GM21529 (cell line): Measurements from ENCODE around the gene LILRA5.
"Not testable (repeated sequence)": the region's sequence is repeated elsewhere in the genome, so short reads cannot be mapped to it uniquely, and the experiment has no call there.

Experiments used
- ATAC-seq: cut with Tn5 transposase; IDR thresholded peaks from one replicate; pipeline ENCODE4 v1.9.1; 2021; ENCODE audit not compliant: unreplicated experiment

The LILRA5 gene

DNA sequence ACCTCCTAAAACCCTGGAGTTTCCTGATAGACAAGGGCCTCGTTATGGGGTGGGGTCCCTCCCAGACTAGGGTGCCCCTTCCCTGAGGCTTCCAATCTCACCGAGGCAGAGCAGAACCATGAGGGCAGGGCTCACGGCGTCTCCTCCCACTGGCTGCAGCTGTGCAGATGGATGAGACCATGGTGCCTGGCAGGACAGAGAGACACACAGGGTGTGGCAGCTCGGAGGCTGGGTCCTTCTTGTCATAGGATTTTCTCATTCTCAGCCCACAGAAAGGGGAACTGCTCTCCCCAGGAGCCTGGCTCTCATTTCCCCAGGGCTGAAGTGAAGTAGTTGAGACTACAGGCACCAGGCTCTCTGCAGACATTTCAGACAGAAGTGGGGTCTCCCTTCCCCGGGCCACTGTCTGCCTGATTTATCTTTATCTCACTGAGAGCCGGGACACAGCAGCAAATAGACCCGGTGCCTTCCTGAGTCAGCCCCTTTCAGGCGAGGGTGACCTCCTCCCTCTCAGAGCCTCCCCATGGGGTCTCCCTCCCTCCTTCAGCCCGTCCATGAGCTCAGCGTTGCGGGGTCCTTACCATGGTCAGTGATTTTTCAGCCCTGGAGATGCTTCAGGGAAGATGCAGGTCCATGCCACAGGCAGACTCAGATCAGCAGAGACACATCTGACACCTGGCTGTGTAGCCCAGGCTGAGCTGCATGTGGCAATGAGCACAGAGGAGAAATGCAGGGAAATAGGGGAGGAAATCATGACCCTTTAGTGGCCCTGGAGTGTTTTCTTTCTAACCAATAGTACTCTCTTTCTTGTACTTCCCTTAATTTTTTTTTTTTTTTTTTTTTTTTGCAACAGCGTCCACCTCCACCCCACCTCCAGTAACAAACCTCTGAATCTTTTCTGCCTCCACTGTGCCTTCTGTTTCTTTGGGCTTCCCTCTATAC is at the start of gene LILRA5:
LILRA5 (minus strand) TSS at position 731 of the 942 bp plus-strand sequence; CDS start at position 584, 147 bp downstream.
- ATAC-seq, result no peak

DNA sequence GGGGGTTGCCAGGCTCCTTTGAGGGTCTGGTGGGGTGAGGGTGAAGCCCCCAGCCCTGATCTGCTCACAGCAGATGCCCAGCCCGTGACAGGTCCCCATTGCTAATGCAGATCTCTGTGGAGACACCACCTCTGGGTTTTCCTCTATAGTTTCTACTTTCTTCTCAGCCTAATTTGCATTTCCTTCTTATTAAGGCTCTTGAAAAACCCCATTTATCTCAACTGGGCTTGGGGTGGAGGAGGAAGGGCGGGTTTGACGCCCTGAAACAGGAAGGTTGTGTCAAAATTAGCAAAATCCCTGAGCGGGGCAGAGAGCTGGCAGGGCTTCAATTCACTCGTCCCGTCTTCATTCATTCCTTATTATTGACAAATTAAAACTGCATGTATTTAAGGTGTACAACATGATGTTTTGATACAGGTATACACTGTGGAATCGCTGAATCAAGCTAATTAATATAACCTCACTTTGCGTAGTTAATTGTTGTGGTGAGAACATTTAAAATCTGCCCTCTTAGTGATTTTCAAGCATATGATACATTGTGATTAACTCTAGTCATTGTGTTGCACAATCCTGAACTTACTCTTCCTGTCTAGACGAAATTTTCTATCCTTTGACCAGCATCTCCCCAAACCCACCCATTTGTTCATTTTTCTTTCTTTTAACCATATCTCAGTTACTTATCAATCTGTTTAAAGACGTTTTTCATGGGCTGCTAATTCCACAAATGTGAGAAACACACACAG is 48.9 kb upstream of the LILRA5 start:
- not testable (repeated sequence) for ATAC-seq

DNA sequence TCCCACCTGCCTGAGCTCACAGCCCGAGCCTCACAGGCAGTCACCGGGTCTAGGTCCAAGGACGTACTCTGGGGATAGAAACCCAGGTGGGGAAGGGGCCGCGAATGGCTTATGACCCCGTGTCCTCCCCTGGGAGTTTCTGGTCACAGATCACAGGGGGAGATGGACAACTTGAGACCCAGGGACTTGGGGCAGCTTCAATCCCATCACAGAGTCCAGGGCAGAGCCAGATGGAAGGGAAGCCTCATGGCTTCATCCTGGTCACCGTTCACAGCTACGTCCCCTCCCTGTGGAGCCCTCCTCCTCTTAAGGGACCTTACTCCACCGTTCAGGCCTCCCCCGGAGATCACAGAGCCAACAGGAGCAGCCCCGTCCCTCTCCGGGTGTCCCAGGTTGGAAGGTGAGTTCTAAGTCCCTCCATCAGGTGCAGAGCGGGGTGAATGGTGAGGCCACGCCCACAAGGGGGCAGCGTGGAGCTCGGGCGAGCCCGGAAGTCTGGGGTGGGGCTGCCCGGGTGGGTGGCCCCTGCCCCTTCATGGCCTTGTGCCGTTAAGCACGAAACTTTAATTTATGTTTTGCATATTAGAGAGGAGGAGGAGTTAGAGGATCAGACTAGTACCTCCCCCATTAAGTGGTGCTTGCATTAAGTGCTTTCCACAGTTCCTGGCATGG is 46.3 kb upstream of the LILRA5 start:
- peak; percentile 65 for ATAC-seq

DNA sequence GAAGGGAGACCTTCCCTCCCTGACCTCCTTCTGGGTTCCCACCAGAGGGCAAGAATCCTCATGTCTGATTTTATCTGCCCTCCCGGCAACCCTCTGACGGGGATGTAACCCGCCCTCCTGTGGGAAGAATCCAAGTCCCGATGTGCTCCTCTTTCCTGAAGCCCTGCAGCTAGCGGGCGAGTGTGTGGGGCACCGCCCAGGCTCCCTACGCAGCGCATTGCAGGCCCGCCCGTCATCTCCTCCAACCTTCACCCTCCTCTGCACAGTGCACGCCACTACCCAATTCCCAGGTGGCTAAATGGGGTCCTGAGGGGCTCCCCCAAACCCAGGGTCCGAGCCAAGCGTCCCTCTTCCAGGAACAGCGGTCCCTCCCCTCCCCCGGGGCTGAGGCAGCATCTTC is 44.4 kb upstream of the LILRA5 start:
- ATAC-seq, result no peak

DNA sequence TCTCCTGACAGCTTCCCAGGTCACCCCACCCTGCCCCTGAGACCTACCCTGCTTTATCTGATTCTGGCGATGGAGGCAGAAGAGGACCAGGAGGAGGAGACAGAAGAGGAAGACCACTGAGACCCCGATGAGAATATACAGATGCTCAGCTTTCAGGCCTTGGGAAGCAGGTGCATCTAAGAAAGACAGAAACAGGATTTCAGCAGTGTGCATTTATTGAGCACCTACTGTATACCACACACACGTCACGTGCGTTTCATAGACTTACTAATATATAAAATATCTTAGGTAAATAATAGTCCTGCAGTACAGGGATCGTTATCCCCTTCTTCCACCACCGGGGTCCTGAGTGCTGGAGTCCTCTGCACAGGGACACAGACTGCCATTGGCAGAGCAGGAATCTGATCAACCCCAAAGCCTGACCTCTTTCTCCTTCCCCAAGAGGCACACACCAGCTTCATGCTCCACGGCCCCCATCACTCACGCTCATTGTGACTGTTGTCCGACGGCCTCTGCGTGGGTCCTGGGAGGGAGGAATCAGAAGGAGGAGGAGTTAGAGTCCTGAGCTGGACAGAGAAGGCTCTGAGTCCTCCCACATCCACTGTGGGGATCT is 43.6 kb upstream of the LILRA5 start:
- no peak for ATAC-seq

DNA sequence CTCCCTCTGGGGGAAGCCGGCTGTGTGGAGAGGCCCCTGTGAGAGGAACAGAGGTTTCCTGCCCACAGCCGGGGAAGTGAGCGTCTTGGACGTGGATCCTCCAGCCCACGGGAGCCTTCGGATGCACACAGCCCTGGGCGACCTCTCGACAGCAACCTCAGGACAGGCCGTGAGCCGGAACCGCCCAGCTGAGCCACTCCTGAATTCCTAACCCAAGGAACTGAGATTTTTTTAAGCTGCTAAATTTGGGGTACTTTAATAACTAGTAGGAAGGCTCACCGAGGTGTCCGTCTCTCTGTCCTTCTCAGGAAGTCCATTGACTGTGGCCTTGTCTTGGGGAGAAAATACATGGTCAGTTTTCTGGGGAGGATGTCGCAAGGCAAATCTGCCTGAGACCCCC is 42.7 kb upstream of the LILRA5 start:
- no peak for ATAC-seq

DNA sequence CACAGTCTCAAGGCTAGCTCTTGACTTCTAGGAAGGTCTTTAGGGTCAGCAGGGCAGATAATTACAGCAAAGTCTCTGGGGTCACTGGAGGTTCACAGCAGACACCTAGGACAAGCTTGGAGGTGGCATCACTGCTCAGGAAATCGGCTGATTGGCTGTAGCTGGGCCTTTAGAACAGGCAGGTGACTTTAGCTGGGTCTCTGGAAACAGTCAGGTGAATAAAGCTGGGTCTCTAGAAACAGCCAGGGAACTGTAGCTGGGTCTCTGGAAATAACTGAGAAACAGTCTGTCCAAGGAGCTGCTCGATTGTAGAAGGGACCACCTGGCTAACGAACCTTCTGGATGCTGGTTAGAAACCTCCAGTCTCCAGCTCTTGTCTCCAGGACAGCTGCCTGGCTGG is 41.8 kb upstream of the LILRA5 start:
- ATAC-seq, result no peak

DNA sequence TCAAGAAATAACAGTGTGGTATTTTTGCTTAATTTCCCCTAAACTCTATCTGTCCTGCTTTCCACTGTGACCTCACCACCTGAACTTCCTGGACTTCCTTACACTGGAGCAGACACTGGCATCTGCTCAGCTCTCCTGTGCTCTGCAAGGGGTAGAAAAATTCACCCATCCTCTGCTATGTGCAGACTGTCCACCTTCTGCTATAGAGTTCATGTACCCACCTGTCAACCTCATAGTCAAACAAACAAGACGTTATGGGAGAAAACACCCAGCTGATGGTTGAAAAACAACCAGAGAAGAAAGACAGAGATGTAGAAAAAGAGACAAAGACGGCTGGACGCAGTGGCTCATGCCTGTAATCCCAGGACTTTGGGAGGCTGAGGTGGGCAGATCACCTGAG is 39.6 kb upstream of the LILRA5 start:
- ATAC-seq, result no peak

DNA sequence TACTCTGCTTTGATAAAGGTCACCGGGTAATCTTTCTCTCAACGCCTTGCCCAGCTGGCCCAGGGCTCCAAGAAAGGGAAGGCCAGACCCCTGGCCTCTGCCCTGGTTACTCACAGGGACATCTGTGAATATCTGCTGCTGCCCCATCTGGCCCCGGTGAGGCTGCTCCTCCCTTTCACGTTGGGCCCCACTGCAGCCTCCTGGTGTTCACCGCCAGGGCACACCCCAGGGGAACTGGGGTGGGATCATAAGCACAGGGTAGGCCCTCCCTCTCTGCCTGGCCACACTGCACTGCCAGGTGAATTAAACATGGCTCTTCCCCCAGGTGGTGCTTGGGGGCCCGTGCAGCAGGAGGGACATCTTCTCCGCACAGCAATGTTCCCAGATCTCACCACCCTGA is 39.1 kb upstream of the LILRA5 start:
- no peak for ATAC-seq

DNA sequence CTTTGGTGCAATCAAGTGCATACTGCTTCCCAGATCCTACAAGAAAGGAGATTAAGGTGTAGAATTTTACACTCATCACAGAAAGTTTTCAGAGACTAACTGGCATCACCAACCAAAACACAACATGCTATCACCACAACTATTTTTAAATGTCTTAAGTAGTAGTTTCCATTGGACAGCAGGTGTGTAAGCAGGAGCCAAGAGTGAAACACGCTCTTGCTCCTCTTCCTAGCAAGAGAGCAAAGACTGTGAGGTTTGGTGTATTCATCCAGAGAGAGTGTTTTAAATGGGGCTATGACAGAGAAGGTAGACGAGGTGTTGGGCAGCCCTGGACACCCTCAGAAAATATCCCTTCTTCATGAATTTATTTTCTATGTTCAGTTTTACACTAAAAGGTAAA is 38.5 kb upstream of the LILRA5 start:
- no peak for ATAC-seq

DNA sequence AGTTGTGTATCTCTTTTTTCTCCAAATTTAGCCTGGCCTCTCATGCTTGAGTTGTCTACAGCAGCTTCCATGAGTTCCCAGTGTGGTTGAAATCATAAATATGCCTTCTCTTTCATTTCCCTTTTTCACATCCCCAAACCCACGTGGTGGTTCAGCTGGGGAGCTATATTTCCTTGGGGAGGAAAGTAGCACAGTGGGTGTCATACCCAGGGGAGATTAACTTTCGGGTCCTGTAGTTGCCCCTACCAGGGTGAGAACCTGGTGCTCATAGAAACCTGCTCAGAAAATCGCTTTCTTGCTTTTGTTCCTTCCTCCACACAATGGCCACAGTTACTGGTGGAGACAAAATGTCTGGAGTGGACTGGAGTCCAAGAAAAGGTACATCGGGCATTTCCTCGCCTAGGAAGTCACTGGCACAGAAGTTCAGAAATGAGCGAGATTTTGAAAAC is 33.0 kb upstream of the LILRA5 start:
- ATAC-seq, result no peak

DNA sequence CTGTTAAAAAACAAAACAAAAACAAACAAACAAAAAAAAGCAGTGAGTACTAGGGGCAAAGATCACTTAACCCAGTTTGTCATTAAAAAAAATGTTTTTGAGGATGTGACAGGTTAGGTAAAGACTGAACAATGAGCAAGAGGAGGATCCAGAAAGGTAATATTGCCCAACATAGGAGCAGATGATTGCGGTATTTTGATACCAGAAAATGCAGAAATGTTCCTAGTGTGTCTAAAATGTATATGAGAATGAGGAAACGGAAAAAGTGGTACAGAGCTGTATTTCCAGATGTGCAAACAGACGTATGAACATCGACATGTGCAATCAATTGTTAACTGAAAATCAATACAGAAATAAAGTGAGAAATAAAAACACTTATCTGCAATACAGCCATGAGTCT is 30.9 kb upstream of the LILRA5 start:
- ATAC-seq, result no peak

DNA sequence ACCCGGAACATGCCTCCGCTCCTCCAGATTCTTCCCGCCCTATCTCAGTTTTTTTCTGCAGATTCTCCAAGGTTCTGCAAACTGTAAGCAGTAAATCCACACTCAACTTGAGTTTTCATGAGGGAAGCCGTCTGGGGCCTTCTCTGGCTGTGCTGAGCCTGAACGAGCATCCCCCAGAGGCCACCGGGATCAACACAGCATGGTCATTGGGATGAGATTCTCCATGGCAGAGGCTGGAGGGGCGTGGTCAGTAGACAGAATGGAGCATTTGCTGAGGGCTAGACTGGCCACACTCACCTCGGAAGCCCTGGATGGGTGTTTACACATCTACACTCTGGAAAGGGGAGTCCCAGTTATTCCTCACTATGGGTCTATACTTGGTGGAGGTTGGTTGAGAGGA is 28.3 kb upstream of the LILRA5 start:
- no peak for ATAC-seq

DNA sequence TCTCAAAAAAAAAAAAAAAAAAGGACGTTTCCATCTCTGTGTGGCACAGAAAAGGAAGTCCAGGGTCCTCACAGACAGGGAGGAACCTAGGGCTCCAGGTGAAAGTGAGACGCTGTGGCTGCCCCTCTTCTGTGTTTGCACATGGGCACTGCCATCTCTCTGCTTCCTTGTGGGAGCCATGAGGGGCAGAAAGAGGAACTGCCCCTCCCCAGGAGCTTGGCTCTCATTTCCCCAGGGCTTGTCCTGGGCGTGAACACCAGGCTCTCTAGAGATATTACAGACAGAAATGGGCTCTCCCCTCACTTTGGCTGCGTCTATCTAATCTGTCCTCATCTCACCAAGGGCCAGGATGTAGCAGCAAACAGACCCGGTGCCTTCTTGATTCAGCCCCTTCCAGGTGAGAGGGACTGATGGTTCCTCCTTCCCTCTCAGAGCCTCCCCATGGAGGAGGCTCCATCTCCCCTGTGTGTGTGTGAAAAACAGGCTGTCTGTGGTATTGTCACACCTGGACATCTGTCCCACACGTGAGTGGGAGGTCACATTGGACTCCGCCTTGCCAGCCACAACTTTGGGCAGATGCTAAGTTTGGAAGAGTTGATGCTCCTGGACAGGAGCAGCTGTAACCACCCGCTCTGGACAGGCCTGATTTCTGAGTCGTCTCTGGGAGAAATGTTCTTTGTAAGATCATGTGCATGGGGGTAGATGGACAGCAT is 26.8 kb upstream of the LILRA5 start:
- no peak for ATAC-seq

DNA sequence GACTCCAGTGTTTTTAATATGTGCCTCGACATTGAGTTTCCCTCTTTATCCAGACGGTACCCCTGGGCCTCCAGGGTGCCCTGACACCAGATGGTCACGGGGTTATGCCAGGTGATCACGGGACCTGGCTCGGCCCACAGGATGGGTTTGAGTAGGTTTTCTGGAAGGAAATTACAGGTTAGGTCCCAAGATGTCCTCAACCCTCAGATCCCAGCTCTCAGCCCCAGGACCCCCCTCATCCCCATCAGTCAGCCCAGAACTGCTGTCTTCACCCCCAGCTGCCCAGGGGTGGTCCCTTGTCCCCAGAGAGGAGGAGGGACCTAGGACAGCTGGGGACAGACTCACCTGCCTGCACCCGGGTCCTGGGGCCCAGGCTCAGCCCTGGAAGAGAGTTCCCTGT is 25.6 kb upstream of the LILRA5 start:
- ATAC-seq, result no peak

DNA sequence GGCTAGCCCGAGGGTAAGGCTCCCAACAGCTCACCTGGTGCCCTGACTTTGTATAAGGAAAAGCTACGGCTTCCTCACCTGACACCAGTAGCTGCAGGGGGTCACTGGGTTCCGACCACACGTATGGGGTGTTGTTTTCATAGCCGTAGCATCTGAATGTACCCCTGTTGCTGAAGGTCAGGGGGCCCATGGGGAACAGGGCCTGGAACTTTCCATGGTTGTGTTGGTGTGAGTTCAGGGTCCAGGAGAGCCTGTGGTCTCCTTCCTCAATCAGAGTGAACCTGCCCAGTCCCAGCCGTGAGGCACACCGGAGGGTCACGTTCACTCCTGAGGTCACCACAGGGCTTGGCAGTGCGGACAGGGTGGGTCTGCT is 24.9 kb upstream of the LILRA5 start:
- ATAC-seq, result no peak

DNA sequence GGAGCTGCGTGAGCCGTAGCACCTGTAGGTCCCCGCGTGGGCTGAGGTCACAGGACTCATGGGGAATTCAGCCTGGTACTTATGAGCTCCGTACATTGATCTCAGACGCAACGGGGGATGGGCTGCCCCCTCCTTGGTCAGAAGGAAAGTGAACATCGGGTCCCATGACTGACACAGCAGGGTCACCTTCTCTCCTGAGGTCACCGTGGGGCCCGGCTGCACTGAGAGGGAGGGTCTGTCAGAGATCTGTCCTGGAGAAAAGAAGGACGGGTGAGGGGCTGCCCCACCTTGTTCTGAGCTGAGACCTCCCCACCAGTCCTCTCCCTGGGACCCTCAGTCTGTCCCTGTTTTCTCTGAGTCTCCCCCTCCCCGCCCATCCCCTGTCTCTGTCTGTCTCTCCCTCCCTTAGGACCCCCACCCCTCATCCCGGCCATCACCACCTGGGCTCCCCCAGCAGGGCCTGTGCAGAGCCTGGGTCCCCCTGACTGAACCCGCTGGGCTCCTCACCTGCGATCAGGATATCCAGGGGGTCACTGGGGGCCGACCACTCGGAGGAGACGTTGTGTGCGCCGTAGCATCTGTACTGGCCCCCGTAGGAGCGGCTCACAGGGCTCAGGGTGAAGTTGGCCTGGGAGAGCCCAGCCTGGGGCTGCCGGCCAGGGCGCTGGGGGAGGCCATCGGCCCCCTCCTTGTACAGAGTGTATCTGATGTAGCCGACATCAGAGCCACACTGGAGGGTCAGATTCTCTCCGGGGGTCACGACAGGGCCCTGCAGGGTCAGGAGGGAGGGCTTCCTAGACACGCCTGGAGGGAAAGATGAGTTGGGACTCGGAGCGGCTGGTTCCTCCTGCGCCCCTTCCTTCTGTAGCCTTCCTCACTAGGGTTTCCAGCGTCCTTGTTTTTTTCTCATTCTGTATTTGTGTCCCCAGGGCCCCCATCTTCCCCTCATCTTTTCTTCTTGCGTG is 24.2 kb upstream of the LILRA5 start:
- ATAC-seq, result no peak

DNA sequence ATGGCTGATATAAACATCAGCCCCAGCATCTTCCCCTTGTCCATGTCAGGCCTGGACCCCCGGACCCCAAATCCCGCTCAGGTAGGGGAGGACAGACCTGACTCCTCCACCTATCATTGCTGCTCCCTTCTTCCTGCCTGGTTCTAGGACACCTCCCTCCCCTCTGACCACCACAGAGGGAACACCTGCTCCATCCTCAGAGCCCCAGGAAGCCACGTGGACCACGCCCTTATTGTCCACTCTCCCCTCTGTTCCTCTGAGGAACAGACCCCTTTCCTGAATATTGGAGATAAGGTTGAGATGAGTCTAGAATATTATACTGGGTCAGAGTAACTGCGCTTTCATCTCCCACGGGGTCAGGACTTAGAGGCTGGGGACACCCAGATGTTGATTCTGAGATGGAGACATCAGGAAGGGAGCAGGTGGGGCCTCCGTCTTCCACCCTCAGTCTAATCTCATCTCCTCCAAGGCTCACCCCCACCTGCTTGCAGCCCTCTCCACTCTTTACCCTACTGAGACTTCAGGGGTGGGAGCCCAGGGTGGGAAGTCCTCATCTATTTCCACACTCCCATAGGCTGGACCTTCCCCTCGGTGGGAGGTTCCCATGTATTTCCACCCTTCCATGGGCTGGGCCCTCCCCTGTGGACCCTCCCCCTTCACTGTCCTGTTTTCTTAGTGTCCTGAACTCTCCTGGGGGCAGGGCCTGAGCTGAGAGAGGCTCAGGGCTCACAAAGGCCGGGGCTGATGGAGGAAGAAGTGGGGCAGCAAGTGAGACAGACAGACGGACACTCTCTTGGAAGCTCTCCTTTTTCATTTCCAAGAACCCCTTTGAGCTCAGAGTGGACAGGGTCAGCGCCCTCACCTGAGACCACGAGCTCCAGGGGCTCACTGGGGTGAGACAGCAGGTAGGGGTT is 23.3 kb upstream of the LILRA5 start:
- ATAC-seq, result no peak
